Bronchus fibroblast of lung (primary cell): ENCODE data around the gene KCNH5. TPM values are rescaled to one million over a fixed set of nuclear protein-coding genes. Genes with fewer than 3 reads are reported as not detected.

Source experiments
- total RNA-seq: library from RNA; depleted of rRNA; stranded (reverse); fragments of >200 nt; gene quantifications from 2 replicates; pipeline ENCODE4 v1.2.3, GENCODE V29; 2015

KCNH5 gene
- total RNA-seq = under 0.01 and 0.17 TPM in 2 replicates

GRCh38 chr14:63045234-63045611 lies at the start of gene KCNH5:
Gene KCNH5, minus strand, starts transcription at chr14:63045458. Its CDS starts 272 bp downstream, at chr14:63045186.

Other genes starting within 250 kb of the KCNH5 start
- gene RHOJ, start 159.0 kb upstream of the KCNH5 start, total RNA-seq = 0.59 and 2.4 TPM in 2 replicates